Measurements from ENCODE around the gene TOLLIP. TPM values are rescaled to one million over a fixed set of nuclear protein-coding genes. Genes with fewer than 3 reads are reported as not detected.

Gene TOLLIP
- total RNA-seq, 4 donors from 2014 or later: 53.0 to 106 (median 63.6) TPM

GRCh38 chr11:1303973-1304372 is 5.5 kb downstream of the TOLLIP start:
- peak overlapping the region; percentile 82 to 98 (median 88) for H3K27ac ChIP-seq
- no peak for DNase-seq
- intact Hi-C loops (cut with DNase I): no loop called here
- H3K27me3 ChIP-seq: no peaks in the 10 kb centered on the region
- peaks cover 60 to 100% (median 73%) of the 10 kb centered on the region in 3 donors for H3K4me1 ChIP-seq
- H3K9me3 ChIP-seq: no peaks in the 10 kb centered on the region
- H3K36me3 ChIP-seq: peaks cover 0 to 33% (median 0%) of the 10 kb centered on the region in 3 donors
- TF ChIP-seq POLR2A (IDR thresholded peaks at IDR 0.05) (no peak), CTCF (IDR thresholded peaks at IDR 0.05) (no peak)
- H3K4me3 ChIP-seq: peak overlapping the region; percentile 2 to 31 (median 18)
- 30 to 54% methylated on average over 8 to 10 of the region's 10 CpGs for WGBS, 2 donors

- Histone ChIP-seq H3K4me3 (no peak overlapping the region), H3K27me3 (no peaks in the 10 kb centered on the region), H3K36me3 (peaks cover 0 to 38% (median 0%) of the 10 kb centered on the region in 3 donors), H3K9me3 (no peaks in the 10 kb centered on the region), H3K4me1 (peaks cover 59 to 100% (median 74%) of the 10 kb centered on the region in 3 donors), H3K27ac (peak overlapping the region; percentile 55 to 98 (median 88))
- TF ChIP-seq POLR2A (IDR thresholded peaks at IDR 0.05) (no peak), CTCF (IDR thresholded peaks at IDR 0.05) (peak in 5 of 6 experiments; percentile 35 to 86 (median 57))
- intact Hi-C loops (cut with DNase I): no loop called here
- no peak for DNase-seq
- WGBS, 2 donors: 69% methylated on average over 15 to 16 of the region's 25 CpGs
Measured at GRCh38 chr11:1303126-1303821, 6.2 kb downstream of the TOLLIP start.

DNA sequence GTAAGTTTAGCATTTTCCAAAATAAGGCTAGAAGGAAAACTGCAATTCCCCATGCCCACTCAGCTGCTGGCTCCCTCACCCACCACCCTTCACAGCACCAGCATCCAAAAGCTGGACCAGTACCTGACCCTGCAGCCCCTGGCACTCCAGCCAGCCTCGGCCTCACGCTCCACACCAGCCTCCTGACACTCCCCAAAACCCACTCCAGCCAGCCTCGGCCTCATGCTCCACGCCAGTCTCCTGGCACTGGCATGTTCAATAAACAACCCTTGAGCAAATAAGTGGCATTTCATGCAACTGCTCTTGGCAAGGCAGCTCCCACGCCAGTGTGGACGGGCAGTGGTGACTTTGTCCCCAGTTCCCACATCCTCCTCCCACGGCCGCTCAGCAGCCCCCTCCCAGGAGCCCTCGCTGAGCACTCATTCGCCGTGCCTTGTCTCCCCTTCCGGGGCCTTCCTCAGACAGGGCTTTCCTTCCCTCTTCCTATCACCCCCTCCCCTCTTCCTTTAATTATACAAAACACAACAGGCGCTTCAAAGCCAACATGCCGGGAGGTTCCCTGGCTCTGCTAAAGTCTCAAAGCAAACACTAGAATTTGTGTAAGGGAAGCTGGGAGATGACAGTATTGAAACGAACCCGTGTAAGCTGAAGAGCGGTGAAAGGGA is 6.8 kb downstream of the TOLLIP start:
- H3K27me3 ChIP-seq: no peaks in the 10 kb centered on the region
- TF ChIP-seq POLR2A (IDR thresholded peaks at IDR 0.05) (no peak), CTCF (IDR thresholded peaks at IDR 0.05) (no peak)
- H3K36me3 ChIP-seq: peaks cover 0 to 45% (median 5%) of the 10 kb centered on the region in 3 donors
- H3K27ac ChIP-seq: peak overlapping the region in 3 of 4 donors; percentile 87 to 98 (median 88)
- H3K9me3 ChIP-seq: no peaks in the 10 kb centered on the region
- H3K4me1 ChIP-seq: peaks cover 52 to 100% (median 73%) of the 10 kb centered on the region in 3 donors
- intact Hi-C loops (cut with DNase I): no loop called here
- H3K4me3 ChIP-seq: no peak overlapping the region
- 66 to 73% methylated on average over 16 to 17 of the region's 17 CpGs for WGBS, 2 donors
- no peak for DNase-seq

DNA sequence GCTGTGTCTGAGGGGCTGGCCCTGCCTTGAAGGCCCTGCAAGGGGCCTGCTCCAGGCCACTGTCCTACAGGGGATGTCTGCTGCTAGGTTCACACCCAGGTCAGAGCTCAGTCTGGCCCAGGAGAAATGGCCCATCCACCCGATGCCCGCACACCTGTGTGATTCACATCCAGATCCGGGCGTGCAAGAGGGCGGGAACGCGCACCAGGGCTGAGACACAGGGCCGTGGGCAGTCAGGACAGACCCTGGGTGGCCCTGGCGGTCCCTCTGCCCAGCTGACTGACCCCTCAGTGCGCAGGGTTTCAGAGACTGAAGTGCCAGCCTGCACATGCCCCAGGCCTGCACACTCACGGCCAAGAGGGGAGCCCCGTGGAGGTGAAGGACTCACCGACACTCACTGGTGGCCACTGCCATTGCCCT is 7.4 kb downstream of the TOLLIP start:
- WGBS, 2 donors: 79% methylated on average over 8 of the region's 13 CpGs; no CpG with 5 or more reads in 1 of the 2 donors
- H3K36me3 ChIP-seq: peaks cover 0 to 50% (median 10%) of the 10 kb centered on the region in 3 donors
- H3K9me3 ChIP-seq: no peaks in the 10 kb centered on the region
- no peak overlapping the region for H3K4me3 ChIP-seq
- peaks cover 47 to 100% (median 68%) of the 10 kb centered on the region in 3 donors for H3K4me1 ChIP-seq
- TF ChIP-seq CTCF (IDR thresholded peaks at IDR 0.05) (no peak), POLR2A (IDR thresholded peaks at IDR 0.05) (no peak)
- H3K27me3 ChIP-seq: no peaks in the 10 kb centered on the region
- intact Hi-C loops (cut with DNase I): no loop called here
- no peak for DNase-seq
- peak overlapping the region in 3 of 4 donors; percentile 10 to 98 (median 88) for H3K27ac ChIP-seq

Data from esophagus squamous epithelium (tissue), 5 donors.